ENCODE results near the gene HAVCR1.
"Not testable (repeated sequence)": the region's sequence is repeated elsewhere in the genome, so short reads cannot be mapped to it uniquely, and the experiment has no call there.

The HAVCR1 gene

DNA sequence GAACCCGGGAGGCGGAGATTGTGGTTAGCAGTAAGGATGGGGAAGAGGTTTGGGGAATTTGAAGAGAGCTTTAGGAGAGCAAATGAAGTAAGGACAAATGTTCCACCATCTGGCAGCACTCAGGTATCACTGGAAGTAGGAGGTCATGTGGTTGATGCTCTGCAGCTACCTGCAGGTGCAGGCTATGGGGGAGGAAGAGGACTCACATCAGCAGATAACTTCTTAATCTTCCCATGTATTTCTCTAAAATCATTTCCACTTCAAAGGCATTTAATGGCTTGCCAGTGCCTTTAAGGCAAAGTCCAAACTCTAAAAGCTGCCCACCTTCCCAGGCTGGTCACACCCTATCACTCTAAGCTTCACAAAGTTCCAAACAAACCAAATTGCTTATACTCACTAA is 8.1 kb upstream of the HAVCR1 start:
- no peak for TF ChIP-seq CTCF (IDR thresholded peaks at IDR 0.05; ENCODE audit: low read length, missing control alignments)
- no peak for DNase-seq (ENCODE audit: low read depth)
- H3K4me3 ChIP-seq (replicated peaks; ENCODE audit: low read depth, low read length): no peak overlapping the region

GRCh38 chr5:157066080-157066479 is 7.2 kb upstream of the HAVCR1 start:
- no peak overlapping the region for H3K4me3 ChIP-seq (replicated peaks; ENCODE audit: low read depth, low read length)
- DNase-seq (ENCODE audit: low read depth): no peak

GRCh38 chr5:157063776-157064430 is 5.0 kb upstream of the HAVCR1 start:
- no peak for DNase-seq (ENCODE audit: low read depth)
- no peak overlapping the region for H3K4me3 ChIP-seq (replicated peaks; ENCODE audit: low read depth, low read length)
- TF ChIP-seq CTCF (IDR thresholded peaks at IDR 0.05; ENCODE audit: low read length, missing control alignments): no peak

More at GRCh38 chr5:157066080-157066479, 7.2 kb upstream of the HAVCR1 start:
- TF ChIP-seq CTCF (IDR thresholded peaks at IDR 0.05; ENCODE audit: low read length, missing control alignments): no peak

- no peak for TF ChIP-seq CTCF (IDR thresholded peaks at IDR 0.05; ENCODE audit: low read length, missing control alignments)
- H3K4me3 ChIP-seq (replicated peaks; ENCODE audit: low read depth, low read length): no peak overlapping the region
- DNase-seq (ENCODE audit: low read depth): no peak
Observed at GRCh38 chr5:157059891-157060290, 975 bp upstream of the HAVCR1 start.

- no peak for TF ChIP-seq CTCF (IDR thresholded peaks at IDR 0.05; ENCODE audit: low read length, missing control alignments)
- H3K4me3 ChIP-seq (replicated peaks; ENCODE audit: low read depth, low read length): no peak overlapping the region
- DNase-seq (ENCODE audit: low read depth): no peak
Observed at GRCh38 chr5:157057459-157058370, 1.2 kb downstream of the HAVCR1 start.

- not testable (repeated sequence) for H3K4me3 ChIP-seq (replicated peaks; ENCODE audit: low read depth, low read length); DNase-seq (ENCODE audit: low read depth)
Observed at GRCh38 chr5:157056848-157057247, 2.1 kb downstream of the HAVCR1 start.

- H3K4me3 ChIP-seq (replicated peaks; ENCODE audit: low read depth, low read length): no peak overlapping the region
- DNase-seq (ENCODE audit: low read depth): no peak
- TF ChIP-seq CTCF (IDR thresholded peaks at IDR 0.05; ENCODE audit: low read length, missing control alignments): no peak
Observed at GRCh38 chr5:157051604-157052245, 7.2 kb downstream of the HAVCR1 start.

Measured in fibroblast of pulmonary artery (primary cell).